Ovary (tissue), 3 donors: ENCODE measurements around the gene ARHGAP29.

Experiments
- POLR2A ChIP-seq: fragments of 450-650 bp; IDR thresholded peaks from one replicate; pipeline ENCODE4 v1.6.1; 2017; ENCODE audit warnings: antibody characterized with exemption, mild to moderate bottlenecking, moderate library complexity
- TF ChIP-seq, protein P1 (sequence below), 3 donors: fragments of 450-650 bp in 2 of 3; fragments of 200-600 bp in 1 of 3; IDR thresholded peaks; one replicate each; pipeline versions ENCODE4 v1.5.1 to v1.8.0; 2016 to 2022; ENCODE audit warnings: antibody characterized with exemption in 3 of 3, mild to moderate bottlenecking in 1 of 3
- donor health status: DM: no; HTN: no; CAD: no.

GRCh38 chr1:94284476-94284875 is 47.1 kb upstream of the ARHGAP29 start:
- TF ChIP-seq, protein P1, sequence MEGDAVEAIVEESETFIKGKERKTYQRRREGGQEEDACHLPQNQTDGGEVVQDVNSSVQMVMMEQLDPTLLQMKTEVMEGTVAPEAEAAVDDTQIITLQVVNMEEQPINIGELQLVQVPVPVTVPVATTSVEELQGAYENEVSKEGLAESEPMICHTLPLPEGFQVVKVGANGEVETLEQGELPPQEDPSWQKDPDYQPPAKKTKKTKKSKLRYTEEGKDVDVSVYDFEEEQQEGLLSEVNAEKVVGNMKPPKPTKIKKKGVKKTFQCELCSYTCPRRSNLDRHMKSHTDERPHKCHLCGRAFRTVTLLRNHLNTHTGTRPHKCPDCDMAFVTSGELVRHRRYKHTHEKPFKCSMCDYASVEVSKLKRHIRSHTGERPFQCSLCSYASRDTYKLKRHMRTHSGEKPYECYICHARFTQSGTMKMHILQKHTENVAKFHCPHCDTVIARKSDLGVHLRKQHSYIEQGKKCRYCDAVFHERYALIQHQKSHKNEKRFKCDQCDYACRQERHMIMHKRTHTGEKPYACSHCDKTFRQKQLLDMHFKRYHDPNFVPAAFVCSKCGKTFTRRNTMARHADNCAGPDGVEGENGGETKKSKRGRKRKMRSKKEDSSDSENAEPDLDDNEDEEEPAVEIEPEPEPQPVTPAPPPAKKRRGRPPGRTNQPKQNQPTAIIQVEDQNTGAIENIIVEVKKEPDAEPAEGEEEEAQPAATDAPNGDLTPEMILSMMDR (IDR thresholded peaks at IDR 0.05) = no peak
- no peak for TF ChIP-seq POLR2A
